ENCODE data around the gene TMEM88.

- peak; percentile 84 to 86 (median 85) for TF ChIP-seq CTCF (IDR thresholded peaks at IDR 0.05)
- TF ChIP-seq POLR2A (IDR thresholded peaks at IDR 0.05), result no peak
These were observed 34.5 kb downstream of the TMEM88 start for GRCh38 chr17:7889166-7889955.
